Ovary (tissue), 9 donors: Measurements from ENCODE around the gene UGT1A10. TPM values are rescaled to one million over a fixed set of nuclear protein-coding genes. Genes with fewer than 3 reads are reported as not detected.

Experiments
- DNase-seq, 5 donors: peaks; one replicate each; pipeline ENCODE4 v3.0.0-alpha.2; 2019 to 2020
- H3K27ac ChIP-seq, 2 donors: fragments of 200-600 bp; one replicate each; pipeline versions ENCODE4 v1.5.1 to v1.8.0; 2019 to 2022
- H3K27me3 ChIP-seq: fragments of 200-600 bp; one replicate; pipeline ENCODE4 v1.8.0; 2022
- H3K36me3 ChIP-seq: fragments of 200-600 bp; sonication (generic); one replicate; pipeline ENCODE4 v1.5.1; 2019
- H3K4me1 ChIP-seq: one replicate; pipeline ENCODE4 v1.8.1; 2013; ENCODE audit warnings: mild to moderate bottlenecking, moderate library complexity; ENCODE audit not compliant: insufficient read depth
- H3K4me3 ChIP-seq: fragments of 200-600 bp; sonication (generic); one replicate; pipeline ENCODE4 v1.5.1; 2017
- H3K9me3 ChIP-seq, 2 donors: fragments of 200-600 bp in 1 of 2; sonication (generic) in 1 of 2; one replicate each; pipeline versions ENCODE4 v1.5.1 to v1.8.1; 2013 to 2019; ENCODE audit warnings: mild to moderate bottlenecking in 1 of 2, moderate library complexity in 1 of 2
- EP300 ChIP-seq: sonication (generic); formaldehyde crosslinking; IDR thresholded peaks from one replicate; pipeline ENCODE4 v1.6.1; 2017; ENCODE audit warnings: antibody characterized with exemption
- POLR2A ChIP-seq: fragments of 450-650 bp; IDR thresholded peaks from one replicate; pipeline ENCODE4 v1.6.1; 2017; ENCODE audit warnings: antibody characterized with exemption, mild to moderate bottlenecking, moderate library complexity
- WGBS, 3 donors: extraction: QIAGEN DNeasy Blood & Tissue Kit in 1 of 3; methylation state at CpG; one replicate each; pipeline versions ENCODE4 v1.1.5 to v1.1.7; 2013 to 2017; 5-methylcytosine and 5-hydroxymethylcytosine counted together
- intact Hi-C, 4 donors: fragments of 100-400 bp; cut with DNase I; formaldehyde crosslinking; loops; one replicate each; pipeline versions ENCODE4 v1.11.0 to v1.15.1; 2022 to 2023
- polyA plus RNA-seq, 2 donors: library from polyadenylated mRNA; stranded (reverse); fragments of 200-250 nt in 1 of 2; fragments of 350-450 nt in 1 of 2; fragmentation: Illumina TruSeq in 1 of 2; extraction: RNeasy Lipid Tissue Mini Kit (QIAGEN cat#74804) in 1 of 2; gene quantifications; one replicate each; pipeline ENCODE4 v1.2.3, GENCODE V29; 2013 to 2014
- total RNA-seq, 7 donors: library from RNA; depleted of rRNA in 2 of 7; stranded (reverse); fragments of >200 nt in 2 of 7; fragmentation: NEBNext Ultra II Directional in 3 of 7; extraction: Animal tissue kit (Norgen Biotek cat#: 25700) in 3 of 7; gene quantifications; one replicate each; pipeline versions ENCODE4 v1.1.0 to v1.2.4, GENCODE V29; 2016 to 2023
- TF ChIP-seq, protein P1 (sequence below), 3 donors: fragments of 450-650 bp in 2 of 3; fragments of 200-600 bp in 1 of 3; IDR thresholded peaks; one replicate each; pipeline versions ENCODE4 v1.5.1 to v1.8.0; 2016 to 2022; ENCODE audit warnings: antibody characterized with exemption in 3 of 3, mild to moderate bottlenecking in 1 of 3
- donor health status: DM: no; HTN: no; CAD: no; lungs with moderate emphysema.
- donor health status: DM: no; HTN: no; CAD: no.
- donor health status: Bipolar disorder and iron deficiency.
- donor health status: DM: yes; HTN: yes; CAD: no.
- donor health status: DM: no; HTN: no; CAD: no.
- donor health status: DM: yes; HTN: yes; CAD: no.

UGT1A10 gene
- total and polyA plus RNA-seq, 9 donors, result not detected

DNA sequence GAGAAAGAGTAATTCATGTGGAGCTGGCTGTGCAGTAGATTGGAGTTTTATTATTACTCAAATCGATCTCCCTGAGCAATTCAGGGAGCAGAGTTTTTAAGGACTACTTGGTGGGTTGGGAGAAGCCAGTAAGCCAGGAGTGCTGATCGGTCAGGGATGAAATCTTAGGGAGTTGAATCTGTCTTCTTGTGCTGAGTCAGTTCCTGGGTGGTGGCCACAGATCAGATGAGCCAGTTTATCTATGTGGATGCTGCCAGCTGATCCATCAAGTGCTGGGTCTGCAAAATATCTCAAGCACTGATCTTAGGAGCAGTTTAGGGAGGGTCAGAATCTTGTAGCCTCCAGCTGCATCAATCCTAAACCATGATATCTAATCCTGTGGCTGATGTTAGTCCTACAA is 35.9 kb upstream of the UGT1A10 start:
- no peak overlapping the region for H3K4me3 ChIP-seq
- no peak overlapping the region for H3K27ac ChIP-seq
- TF ChIP-seq POLR2A (no peak), EP300 (no peak)
- TF ChIP-seq, protein P1, sequence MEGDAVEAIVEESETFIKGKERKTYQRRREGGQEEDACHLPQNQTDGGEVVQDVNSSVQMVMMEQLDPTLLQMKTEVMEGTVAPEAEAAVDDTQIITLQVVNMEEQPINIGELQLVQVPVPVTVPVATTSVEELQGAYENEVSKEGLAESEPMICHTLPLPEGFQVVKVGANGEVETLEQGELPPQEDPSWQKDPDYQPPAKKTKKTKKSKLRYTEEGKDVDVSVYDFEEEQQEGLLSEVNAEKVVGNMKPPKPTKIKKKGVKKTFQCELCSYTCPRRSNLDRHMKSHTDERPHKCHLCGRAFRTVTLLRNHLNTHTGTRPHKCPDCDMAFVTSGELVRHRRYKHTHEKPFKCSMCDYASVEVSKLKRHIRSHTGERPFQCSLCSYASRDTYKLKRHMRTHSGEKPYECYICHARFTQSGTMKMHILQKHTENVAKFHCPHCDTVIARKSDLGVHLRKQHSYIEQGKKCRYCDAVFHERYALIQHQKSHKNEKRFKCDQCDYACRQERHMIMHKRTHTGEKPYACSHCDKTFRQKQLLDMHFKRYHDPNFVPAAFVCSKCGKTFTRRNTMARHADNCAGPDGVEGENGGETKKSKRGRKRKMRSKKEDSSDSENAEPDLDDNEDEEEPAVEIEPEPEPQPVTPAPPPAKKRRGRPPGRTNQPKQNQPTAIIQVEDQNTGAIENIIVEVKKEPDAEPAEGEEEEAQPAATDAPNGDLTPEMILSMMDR (IDR thresholded peaks at IDR 0.05), result no peak
- no peaks in the 10 kb centered on the region for H3K27me3 ChIP-seq
- H3K9me3 ChIP-seq, result no peaks in the 10 kb centered on the region
- no peaks in the 10 kb centered on the region for H3K36me3 ChIP-seq
- H3K4me1 ChIP-seq, result no peaks in the 10 kb centered on the region
- no peak for DNase-seq
- intact Hi-C loops, result no loop called here
- WGBS, 3 donors, result 65 to 79% (median 76%) methylated on average over 2 of the region's 2 CpGs

DNA sequence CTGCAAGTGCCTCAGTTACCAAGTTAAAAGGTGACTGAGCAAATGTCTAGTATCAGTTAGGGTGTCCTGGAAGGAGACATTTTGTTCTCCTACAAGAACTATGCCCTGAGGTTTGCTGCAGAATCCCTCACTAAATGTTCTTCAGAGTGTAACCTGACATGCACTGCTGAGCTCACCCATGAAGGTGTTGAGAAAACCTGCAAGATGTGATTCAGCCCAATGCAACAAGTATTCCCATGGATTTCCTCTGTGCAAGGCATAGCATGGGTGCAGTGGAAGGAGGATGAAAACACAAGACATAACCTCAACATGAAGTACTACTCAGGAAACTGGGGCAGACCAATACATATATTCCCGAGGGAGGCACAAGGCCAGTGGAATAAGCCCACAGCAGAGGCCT is 34.2 kb upstream of the UGT1A10 start:
- Histone ChIP-seq H3K36me3 (no peaks in the 10 kb centered on the region), H3K4me3 (no peak overlapping the region), H3K4me1 (no peaks in the 10 kb centered on the region), H3K9me3 (no peaks in the 10 kb centered on the region), H3K27ac (no peak overlapping the region), H3K27me3 (no peaks in the 10 kb centered on the region)
- TF ChIP-seq, protein P1 (IDR thresholded peaks at IDR 0.05), result no peak
- no peak for TF ChIP-seq EP300
- no peak for TF ChIP-seq POLR2A
- intact Hi-C loops, result no loop called here
- 94 to 95% (median 95%) methylated on average over 1 of the region's 1 CpG for WGBS, 3 donors
- DNase-seq, result no peak

DNA sequence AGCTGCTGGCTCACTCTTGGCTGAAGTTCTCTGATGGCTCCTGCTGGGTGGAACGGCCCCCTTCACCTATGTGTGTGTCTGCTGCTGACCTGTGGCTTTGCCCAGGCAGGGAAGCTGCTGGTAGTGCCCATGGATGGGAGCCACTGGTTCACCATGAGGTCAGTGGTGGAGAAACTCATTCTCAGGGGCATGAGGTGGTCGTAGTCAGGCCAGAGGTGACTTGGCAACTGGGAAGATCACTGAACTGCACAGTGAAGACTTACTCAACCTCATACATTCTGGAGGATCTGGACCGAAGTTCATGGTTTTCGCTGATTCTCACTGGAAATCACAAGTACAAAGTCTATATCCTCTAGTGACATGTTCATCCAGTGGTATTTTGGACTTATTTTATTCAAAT is 32.7 kb upstream of the UGT1A10 start:
- TF ChIP-seq, protein P1 (IDR thresholded peaks at IDR 0.05), result no peak
- TF ChIP-seq POLR2A (no peak), EP300 (no peak)
- Histone ChIP-seq H3K9me3 (no peaks in the 10 kb centered on the region), H3K4me1 (no peaks in the 10 kb centered on the region), H3K27me3 (no peaks in the 10 kb centered on the region), H3K4me3 (no peak overlapping the region), H3K36me3 (no peaks in the 10 kb centered on the region), H3K27ac (no peak overlapping the region)
- intact Hi-C loops, result no loop called here
- no peak for DNase-seq
- WGBS, 3 donors, result 76 to 85% (median 77%) methylated on average over 4 of the region's 4 CpGs

DNA sequence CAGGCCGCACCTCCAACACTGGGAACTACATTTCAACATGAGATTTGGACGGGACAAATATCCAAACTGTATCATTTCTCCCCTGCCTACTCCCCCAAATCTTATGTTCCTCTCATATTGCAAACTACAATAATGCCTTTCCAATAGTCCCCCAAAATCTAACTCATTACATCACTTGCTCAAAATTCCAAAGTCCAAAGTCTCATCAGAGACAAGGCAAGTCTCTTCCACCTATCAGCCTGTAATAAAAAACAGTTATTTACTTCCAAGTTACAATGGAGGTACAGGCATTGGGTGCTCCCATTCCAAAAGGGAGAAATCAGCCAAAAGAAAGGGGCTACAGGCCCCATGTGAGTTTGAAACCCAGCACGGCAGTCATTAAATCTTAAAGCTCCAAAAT is 31.4 kb upstream of the UGT1A10 start:
- no peaks in the 10 kb centered on the region for H3K4me1 ChIP-seq
- intact Hi-C loops, result no loop called here
- no peaks in the 10 kb centered on the region for H3K9me3 ChIP-seq
- no peaks in the 10 kb centered on the region for H3K27me3 ChIP-seq
- WGBS, 3 donors, result 79 to 80% (median 80%) methylated on average over 3 of the region's 3 CpGs
- no peaks in the 10 kb centered on the region for H3K36me3 ChIP-seq
- H3K4me3 ChIP-seq, result no peak overlapping the region
- no peak for DNase-seq
- TF ChIP-seq EP300, result no peak
- TF ChIP-seq POLR2A, result no peak
- TF ChIP-seq, protein P1 (IDR thresholded peaks at IDR 0.05), result no peak
- no peak overlapping the region for H3K27ac ChIP-seq

DNA sequence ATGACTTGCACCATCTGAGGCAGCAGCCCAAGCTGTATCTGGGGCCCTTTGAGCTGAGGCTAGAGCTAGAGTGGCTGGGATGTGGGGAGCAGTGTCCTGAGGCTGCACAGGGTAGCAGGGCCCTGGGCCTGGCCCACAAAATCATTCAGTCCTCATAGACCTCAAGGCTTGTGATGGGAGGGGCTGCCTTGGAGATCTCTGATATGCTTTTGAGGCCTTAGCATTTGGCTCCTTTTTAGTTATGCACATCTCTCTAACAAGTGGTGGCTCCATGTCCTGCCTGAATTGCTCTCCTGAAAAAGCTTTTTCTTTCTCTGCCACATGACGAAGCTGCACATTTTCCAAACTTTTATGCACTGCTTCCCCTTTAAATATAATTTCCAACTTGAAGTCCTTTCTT is 30.6 kb upstream of the UGT1A10 start:
- no peaks in the 10 kb centered on the region for H3K27me3 ChIP-seq
- intact Hi-C loops, result no loop called here
- H3K4me3 ChIP-seq, result no peak overlapping the region
- no peak overlapping the region for H3K27ac ChIP-seq
- 77 to 82% (median 81%) methylated on average over 1 of the region's 1 CpG for WGBS, 3 donors
- no peaks in the 10 kb centered on the region for H3K9me3 ChIP-seq
- TF ChIP-seq EP300, result no peak
- no peak for TF ChIP-seq POLR2A
- TF ChIP-seq, protein P1 (IDR thresholded peaks at IDR 0.05), result no peak
- H3K4me1 ChIP-seq, result no peaks in the 10 kb centered on the region
- no peak for DNase-seq
- no peaks in the 10 kb centered on the region for H3K36me3 ChIP-seq
